HEK293T (cell line): ENCODE results near the gene TRMT1L.

ENCODE experiments used
- HDGF ChIP-seq: fragments of 450-650 bp; IDR thresholded peaks from 2 replicates; pipeline ENCODE4 v1.6.1; 2017; ENCODE audit warnings: antibody characterized with exemption, borderline replicate concordance
- LEF1 ChIP-seq: fragments of 450-650 bp; IDR thresholded peaks from 2 replicates; pipeline ENCODE4 v1.6.1; 2017; ENCODE audit warnings: mild to moderate bottlenecking, borderline replicate concordance

GRCh38 chr1:185155600-185156287 is 1.0 kb downstream of the TRMT1L start:
- no peak for TF ChIP-seq LEF1
- no peak for TF ChIP-seq HDGF
